ENCODE measurements around the gene MGAT4B.
"Not testable (repeated sequence)": the region's sequence is repeated elsewhere in the genome, so short reads cannot be mapped to it uniquely, and the experiment has no call there.

Gene MGAT4B

GRCh38 chr5:179794575-179794974 is 12.1 kb downstream of the MGAT4B start:
- DNase-seq (ENCODE audit: low spot score), result no peak

- DNase-seq (ENCODE audit: low spot score), result no peak
Measured at GRCh38 chr5:179794171-179794570, 12.5 kb downstream of the MGAT4B start.

- peak; percentile 72 for DNase-seq (ENCODE audit: low spot score)
Measured at GRCh38 chr5:179793468-179794139, 13.1 kb downstream of the MGAT4B start, which contains the start of gene LTC4S. Gene LTC4S (plus strand): TSS chr5:179793986. CDS start chr5:179794081, 95 bp downstream.

GRCh38 chr5:179792612-179793467 is 13.8 kb downstream of the MGAT4B start:
- no peak for DNase-seq (ENCODE audit: low spot score)

GRCh38 chr5:179791881-179792611 is 14.6 kb downstream of the MGAT4B start:
- no peak for DNase-seq (ENCODE audit: low spot score)

GRCh38 chr5:179789278-179789677 is 17.4 kb downstream of the MGAT4B start:
- not testable (repeated sequence) for DNase-seq (ENCODE audit: low spot score)

GRCh38 chr5:179788193-179788854 is 18.3 kb downstream of the MGAT4B start:
- no peak for DNase-seq (ENCODE audit: low spot score)

GRCh38 chr5:179786861-179787260 is 19.8 kb downstream of the MGAT4B start:
- no peak for DNase-seq (ENCODE audit: low spot score)

- no peak for DNase-seq (ENCODE audit: low spot score)
Measured at GRCh38 chr5:179783128-179783527, 23.5 kb downstream of the MGAT4B start.

GRCh38 chr5:179781846-179782245 is 24.8 kb downstream of the MGAT4B start:
- DNase-seq (ENCODE audit: low spot score), result no peak

GRCh38 chr5:179780362-179780761 is 26.3 kb downstream of the MGAT4B start:
- DNase-seq (ENCODE audit: low spot score), result no peak

- DNase-seq (ENCODE audit: low spot score), result no peak
Measured at GRCh38 chr5:179779826-179780225, 26.8 kb downstream of the MGAT4B start.

GRCh38 chr5:179778591-179778990 is 28.1 kb downstream of the MGAT4B start:
- no peak for DNase-seq (ENCODE audit: low spot score)

GRCh38 chr5:179777909-179778308 is 28.8 kb downstream of the MGAT4B start:
- DNase-seq (ENCODE audit: low spot score), result no peak

- no peak for DNase-seq (ENCODE audit: low spot score)
Measured at GRCh38 chr5:179777456-179777855, 29.2 kb downstream of the MGAT4B start.

GRCh38 chr5:179776411-179776938 is 30.2 kb downstream of the MGAT4B start:
- no peak for DNase-seq (ENCODE audit: low spot score)

- no peak for DNase-seq (ENCODE audit: low spot score)
Measured at GRCh38 chr5:179774442-179774841, 32.2 kb downstream of the MGAT4B start.

- no peak for DNase-seq (ENCODE audit: low spot score)
Measured at GRCh38 chr5:179773686-179774040, 33.0 kb downstream of the MGAT4B start.

GRCh38 chr5:179772351-179772750 is 34.3 kb downstream of the MGAT4B start:
- no peak for DNase-seq (ENCODE audit: low spot score)

GRCh38 chr5:179771311-179771895 is 35.3 kb downstream of the MGAT4B start:
- no peak for DNase-seq (ENCODE audit: low spot score)

- DNase-seq (ENCODE audit: low spot score), result no peak
Measured at GRCh38 chr5:179769796-179770195, 36.9 kb downstream of the MGAT4B start.

Measured in CD4-positive, alpha-beta T cell treated with Interleukin-6 at 100 ng/mL for 8 hours (primary cell).